GM21528 (cell line): ENCODE data around the gene DUSP8.

Experiments
- ATAC-seq: cut with Tn5 transposase; IDR thresholded peaks from one replicate; pipeline ENCODE4 v1.9.1; 2021; ENCODE audit warnings: mild to moderate bottlenecking, moderate library complexity; ENCODE audit not compliant: unreplicated experiment, low FRiP score

Gene DUSP8

GRCh38 chr11:1556278-1556902 lies 15.7 kb downstream of the DUSP8 start:
- no peak for ATAC-seq

- ATAC-seq = no peak
Measured at GRCh38 chr11:1555713-1556153, 16.3 kb downstream of the DUSP8 start.

GRCh38 chr11:1554981-1555712 lies 16.9 kb downstream of the DUSP8 start:
- no peak for ATAC-seq

- no peak for ATAC-seq
Measured at GRCh38 chr11:1553808-1554594, 18.1 kb downstream of the DUSP8 start.

GRCh38 chr11:1549338-1550330 lies 22.4 kb downstream of the DUSP8 start:
- ATAC-seq = no peak

GRCh38 chr11:1548221-1549070 lies 23.6 kb downstream of the DUSP8 start:
- ATAC-seq = no peak

GRCh38 chr11:1547467-1548098 lies 24.5 kb downstream of the DUSP8 start:
- no peak for ATAC-seq

GRCh38 chr11:1546536-1547466 lies 25.3 kb downstream of the DUSP8 start:
- no peak for ATAC-seq

- ATAC-seq = no peak
Measured at GRCh38 chr11:1546077-1546535, 26.0 kb downstream of the DUSP8 start.

GRCh38 chr11:1545432-1545831 lies 26.6 kb downstream of the DUSP8 start:
- ATAC-seq = no peak

GRCh38 chr11:1544536-1544935 lies 27.5 kb downstream of the DUSP8 start:
- no peak for ATAC-seq

GRCh38 chr11:1543606-1544263 lies 28.3 kb downstream of the DUSP8 start:
- no peak for ATAC-seq

GRCh38 chr11:1542267-1542666 lies 29.8 kb downstream of the DUSP8 start:
- ATAC-seq = no peak

GRCh38 chr11:1541474-1542204 lies 30.4 kb downstream of the DUSP8 start:
- no peak for ATAC-seq

- no peak for ATAC-seq
Measured at GRCh38 chr11:1540074-1540473, 32.0 kb downstream of the DUSP8 start.

- no peak for ATAC-seq
Measured at GRCh38 chr11:1538153-1538552, 33.9 kb downstream of the DUSP8 start.
